Neutrophil (primary cell): Measurements from ENCODE around the gene RAI14.
"Not testable (repeated sequence)": the region's sequence is repeated elsewhere in the genome, so short reads cannot be mapped to it uniquely, and the experiment has no call there.

Experiments used
- H3K27ac ChIP-seq: fragments of 200-600 bp; sonication (generic); 2 replicates; pipeline ENCODE4 v1.5.1; 2016; ENCODE audit warnings: mild to moderate bottlenecking, moderate library complexity
- H3K27me3 ChIP-seq: fragments of 200-600 bp; sonication (generic); 2 replicates; pipeline ENCODE4 v1.6.0; 2016; ENCODE audit warnings: mild to moderate bottlenecking
- H3K36me3 ChIP-seq: fragments of 200-600 bp; sonication (generic); 2 replicates; pipeline ENCODE4 v1.5.1; 2017
- H3K4me1 ChIP-seq, 2 experiments: fragments of 200-600 bp in 1 of 2; sonication (generic) in 1 of 2; 1 replicate in 1 of 2; 2 replicates in 1 of 2; pipeline versions ENCODE4 v1.5.1 to v1.6.1; 2013 to 2016; ENCODE audit warnings: low read depth in 1 of 2, low read length in 1 of 2, mild to moderate bottlenecking in 1 of 2, moderate library complexity in 1 of 2; ENCODE audit not compliant: control insufficient read depth in 1 of 2, insufficient read depth in 1 of 2
- H3K4me3 ChIP-seq, 2 experiments: fragments of 200-600 bp in 1 of 2; sonication (generic) in 1 of 2; 1 replicate in 1 of 2; 2 replicates in 1 of 2; pipeline ENCODE4 v1.5.1; 2013 to 2016; ENCODE audit warnings: low read depth in 1 of 2, low read length in 1 of 2, mild to moderate bottlenecking in 1 of 2, moderate library complexity in 1 of 2
- H3K9me3 ChIP-seq: fragments of 200-600 bp; sonication (generic); 2 replicates; pipeline ENCODE4 v1.5.1; 2016
- CTCF ChIP-seq: fragments of 200-600 bp; sonication (generic); IDR thresholded peaks from 2 replicates; pipeline ENCODE4 v1.5.1; 2016; ENCODE audit warnings: antibody characterized with exemption

Gene RAI14

DNA sequence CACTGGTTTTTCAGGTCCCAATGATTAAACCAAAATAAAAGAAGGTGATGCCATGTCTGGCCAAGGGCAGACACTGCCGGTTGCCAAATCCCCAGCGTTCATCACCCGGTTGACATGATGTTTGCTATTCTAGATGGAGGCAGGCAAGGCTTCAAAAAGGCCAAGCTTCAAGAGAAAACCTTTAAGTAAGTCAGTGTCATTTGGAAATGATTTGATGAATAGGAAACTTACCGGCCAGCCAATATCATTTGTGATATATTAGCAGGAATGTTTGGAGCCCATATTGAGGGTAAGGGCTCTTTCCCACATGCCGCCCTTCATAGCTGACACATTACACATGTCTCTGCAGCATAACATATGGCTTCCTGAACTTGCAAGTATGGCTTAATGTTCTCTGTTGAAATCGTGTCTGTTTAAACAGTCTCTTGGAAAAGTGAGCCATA lies 93.3 kb downstream of the RAI14 start:
- Histone ChIP-seq H3K27ac (no peak overlapping the region), H3K36me3 (no peaks in the 10 kb centered on the region), H3K27me3 (no peaks in the 10 kb centered on the region), H3K9me3 (no peaks in the 10 kb centered on the region), H3K4me1 (no peaks in the 10 kb centered on the region), H3K4me3 (no peak overlapping the region)
- no peak for TF ChIP-seq CTCF

DNA sequence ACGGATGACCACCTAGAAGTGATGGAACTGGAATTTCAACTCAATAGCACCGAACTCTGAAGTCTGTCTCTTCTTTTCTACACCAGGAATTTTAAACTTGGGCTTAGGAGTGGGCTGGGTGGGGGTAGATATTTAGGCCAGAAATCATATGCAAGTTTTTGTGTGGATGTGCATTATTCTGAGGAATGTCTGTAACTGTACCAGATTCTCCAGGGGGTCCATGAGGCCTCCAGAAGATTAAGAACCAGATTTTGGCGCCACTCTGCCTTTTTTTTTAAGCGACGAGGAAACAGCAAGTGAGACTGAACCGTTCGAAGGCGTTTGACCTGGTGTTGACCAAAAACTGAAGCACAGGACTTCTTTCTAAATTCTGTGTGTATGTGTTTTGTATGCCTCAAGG lies 94.1 kb downstream of the RAI14 start:
- Histone ChIP-seq H3K9me3 (no peaks in the 10 kb centered on the region), H3K27me3 (no peaks in the 10 kb centered on the region), H3K4me3 (no peak overlapping the region), H3K27ac (no peak overlapping the region), H3K36me3 (no peaks in the 10 kb centered on the region), H3K4me1 (no peaks in the 10 kb centered on the region)
- no peak for TF ChIP-seq CTCF

- TF ChIP-seq CTCF: no peak
- Histone ChIP-seq H3K27ac (no peak overlapping the region), H3K4me3 (no peak overlapping the region), H3K36me3 (no peaks in the 10 kb centered on the region), H3K27me3 (no peaks in the 10 kb centered on the region), H3K9me3 (no peaks in the 10 kb centered on the region), H3K4me1 (no peaks in the 10 kb centered on the region)
Measured at GRCh38 chr5:34751807-34752736, 95.9 kb downstream of the RAI14 start.

DNA sequence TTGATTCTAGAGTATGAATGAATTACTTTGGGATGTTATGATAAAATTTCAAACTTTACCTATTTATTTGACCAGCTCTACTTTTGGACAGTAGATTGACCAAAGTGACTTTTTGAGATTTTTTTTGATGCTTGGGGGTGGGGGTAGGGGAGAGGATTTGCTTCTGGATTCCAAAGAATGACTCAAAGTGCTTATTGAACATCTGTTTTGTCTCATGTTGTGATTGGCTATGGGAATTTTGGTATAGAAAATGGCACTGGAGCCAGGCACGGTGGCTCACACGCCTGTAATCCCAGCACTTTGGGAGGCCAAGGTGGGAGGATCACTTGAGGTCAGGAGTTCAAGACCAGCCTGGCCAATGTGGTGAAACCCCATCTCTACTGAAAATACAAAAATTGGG lies 97.1 kb downstream of the RAI14 start:
- H3K36me3 ChIP-seq, H3K9me3 ChIP-seq, H3K4me1 ChIP-seq, H3K4me3 ChIP-seq, H3K27me3 ChIP-seq, H3K27ac ChIP-seq: not testable (repeated sequence)

- no peaks in the 10 kb centered on the region for H3K9me3 ChIP-seq
- H3K36me3 ChIP-seq: no peaks in the 10 kb centered on the region
Measured at GRCh38 chr5:34755926-34756325, 99.8 kb downstream of the RAI14 start.

More at GRCh38 chr5:34755926-34756325, 99.8 kb downstream of the RAI14 start:
- Histone ChIP-seq H3K4me1 (no peaks in the 10 kb centered on the region), H3K27me3 (no peaks in the 10 kb centered on the region), H3K27ac (no peak overlapping the region), H3K4me3 (no peak overlapping the region)
- no peak for TF ChIP-seq CTCF
